ENCODE measurements around the gene VWF.

Gene VWF

DNA sequence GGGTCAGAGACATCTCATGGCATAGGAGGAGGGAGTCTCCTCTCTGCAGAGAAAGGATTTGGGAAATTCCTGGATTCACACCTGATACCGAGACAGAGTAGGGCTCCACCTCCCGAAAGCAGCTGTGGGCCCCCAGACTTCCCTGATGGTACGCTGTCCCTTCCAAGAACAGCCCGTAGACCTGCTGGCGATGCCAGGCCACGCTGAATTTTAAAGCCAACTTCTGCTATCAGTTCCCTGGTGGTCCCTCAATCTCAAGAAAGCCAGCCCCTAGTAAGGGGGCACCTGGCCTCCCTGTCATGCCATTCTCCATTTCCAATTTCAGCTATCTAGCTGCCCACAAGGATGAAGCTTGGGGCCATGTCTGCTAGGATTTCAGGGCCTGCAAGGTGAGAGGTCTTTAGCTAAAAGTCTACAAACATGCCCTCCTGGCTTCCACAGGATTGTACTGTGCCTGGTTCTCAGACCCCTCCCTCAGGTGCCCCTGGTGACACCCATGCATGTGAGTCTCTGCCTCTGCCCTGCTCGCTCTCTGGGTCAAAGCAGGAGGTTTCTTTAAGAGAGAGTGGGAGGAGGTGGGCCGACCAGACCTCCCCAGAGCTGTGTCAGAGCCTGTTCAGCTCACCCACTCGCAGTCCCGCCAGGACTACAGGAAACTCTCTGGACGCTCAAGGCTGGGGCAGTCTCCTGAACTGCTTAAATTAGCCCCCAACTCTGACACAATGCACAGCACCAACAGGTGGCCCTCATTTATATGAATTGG is 209.9 kb downstream of the VWF start:
- no peak for DNase-seq
- in situ Hi-C loops (cut with HindIII; ENCODE audit: low pct_ligation_motif_present, low pct_unique_long_range_greater_than_20kb, low sequenced_read_pairs): no loop called here

DNA sequence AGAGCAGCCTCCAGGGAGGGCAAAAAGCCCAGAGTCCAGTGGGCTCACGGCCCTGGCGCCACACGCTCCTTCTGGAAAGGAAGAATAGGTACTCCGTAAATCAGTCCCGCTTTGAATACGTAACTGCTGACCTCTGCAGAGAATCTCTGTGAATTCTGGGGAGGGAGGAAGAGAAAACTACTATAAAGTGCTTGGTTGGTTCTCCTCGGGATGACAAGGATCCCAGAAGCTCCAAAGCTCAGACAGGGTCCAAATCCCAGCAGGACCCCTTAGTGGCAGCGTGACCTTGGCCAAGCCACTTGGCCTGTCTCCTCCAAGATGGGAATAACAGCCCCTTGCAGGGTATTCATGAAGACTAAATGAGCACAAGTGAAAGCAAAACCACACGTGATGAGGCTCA is 211.1 kb downstream of the VWF start:
- no peak for DNase-seq
- in situ Hi-C loops (cut with HindIII; ENCODE audit: low pct_ligation_motif_present, low pct_unique_long_range_greater_than_20kb, low sequenced_read_pairs): no loop called here

DNA sequence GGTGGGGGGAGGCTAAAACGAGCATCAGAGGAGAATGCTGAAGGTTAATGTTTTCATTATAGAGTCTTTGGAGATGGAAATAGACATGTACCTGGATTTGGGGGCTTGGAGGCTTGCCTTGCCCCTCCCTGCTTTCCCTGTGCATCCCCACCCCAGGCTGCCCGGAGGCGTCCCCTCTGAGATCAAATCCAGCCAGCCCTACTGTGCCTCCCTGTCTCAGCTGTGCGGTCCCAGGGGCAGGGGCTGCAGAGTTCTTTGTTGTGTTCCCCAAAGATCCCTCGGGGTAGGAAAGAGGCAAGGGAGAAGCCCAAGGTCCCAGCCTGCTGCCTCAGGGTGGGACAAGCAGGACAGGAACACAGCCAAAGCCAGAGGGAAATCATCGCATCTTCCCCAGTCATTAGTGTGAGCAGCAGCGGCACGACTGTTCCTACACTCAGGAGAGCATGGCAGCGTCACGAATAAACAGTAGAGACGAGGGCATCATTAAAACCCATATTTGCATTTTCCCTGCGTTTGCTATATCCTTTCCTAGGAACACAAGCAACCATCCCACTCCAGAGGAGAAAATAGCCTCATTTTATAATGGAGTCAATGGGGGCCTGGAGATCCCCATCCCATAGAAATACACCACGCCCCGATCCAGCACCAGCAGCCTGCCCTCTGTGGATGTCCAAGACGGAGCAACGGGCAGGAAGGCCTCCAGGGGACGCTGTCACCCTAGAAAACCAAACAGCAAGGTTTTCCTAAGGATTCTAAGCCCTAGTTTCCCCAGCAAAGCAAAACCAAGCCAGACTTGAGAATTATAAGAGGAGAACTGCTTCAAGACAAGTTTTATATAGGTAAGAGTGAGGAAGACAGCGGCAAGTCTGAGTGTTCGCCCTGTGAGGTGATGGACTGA is 211.8 kb downstream of the VWF start:
- in situ Hi-C loops (cut with HindIII; ENCODE audit: low pct_ligation_motif_present, low pct_unique_long_range_greater_than_20kb, low sequenced_read_pairs): no loop called here
- peak; percentile 33 for DNase-seq

DNA sequence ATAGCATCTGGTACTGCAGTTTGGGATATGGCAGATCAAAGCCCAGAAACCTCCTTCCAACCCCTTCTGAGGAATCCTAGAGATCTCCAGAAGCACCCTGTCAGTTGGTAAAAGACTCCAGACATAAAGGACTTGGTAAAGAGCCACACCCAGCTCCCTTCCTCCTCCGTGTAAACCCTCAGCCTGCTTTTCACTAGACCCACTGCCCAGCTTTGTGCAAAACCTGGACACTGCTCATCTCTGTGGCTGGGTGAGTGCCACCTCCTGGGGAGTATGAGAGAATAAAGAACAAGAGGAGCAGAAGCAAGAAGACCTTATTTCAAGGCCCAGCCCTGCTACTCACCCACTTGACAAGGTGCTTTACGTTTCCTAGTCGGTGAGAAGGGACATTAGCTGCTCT is 212.5 kb downstream of the VWF start:
- no peak for DNase-seq
- in situ Hi-C loops (cut with HindIII; ENCODE audit: low pct_ligation_motif_present, low pct_unique_long_range_greater_than_20kb, low sequenced_read_pairs): no loop called here

DNA sequence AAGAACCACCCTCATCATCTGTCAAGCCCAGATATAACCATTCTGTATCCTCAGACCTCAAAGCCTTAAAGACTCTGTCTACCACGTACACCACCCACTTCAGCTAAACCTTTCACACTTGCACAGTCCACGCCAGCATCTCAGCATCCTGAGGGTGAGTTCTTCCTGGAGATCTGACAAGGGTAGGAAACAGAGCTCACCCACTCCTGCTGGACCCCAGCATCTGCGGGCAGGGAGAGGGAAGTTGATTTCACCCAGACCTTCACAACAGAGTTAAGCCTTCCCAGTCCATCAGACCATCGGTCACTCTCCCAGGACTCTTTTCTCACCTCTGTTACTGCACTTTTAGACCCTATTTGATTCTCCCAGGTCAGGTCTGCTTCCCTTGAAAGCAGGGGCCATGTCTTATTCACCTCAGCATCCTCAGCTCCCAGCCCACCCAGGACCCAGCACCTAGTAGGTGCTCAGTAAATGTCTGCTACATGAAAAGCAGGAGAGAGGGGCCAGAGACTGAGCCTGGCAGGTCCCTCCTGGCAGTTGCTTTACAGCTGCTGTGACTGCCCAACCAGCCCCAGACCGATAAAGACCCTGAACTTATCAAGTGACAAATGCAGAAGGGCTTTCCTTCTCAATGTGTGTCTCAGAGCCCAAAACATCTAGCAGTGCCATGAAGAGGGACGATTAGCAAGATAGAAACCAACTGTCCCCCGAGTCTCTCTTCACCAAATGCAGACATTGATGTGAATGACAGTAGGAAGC is 213.5 kb downstream of the VWF start:
- no peak for DNase-seq
- in situ Hi-C loops (cut with HindIII; ENCODE audit: low pct_ligation_motif_present, low pct_unique_long_range_greater_than_20kb, low sequenced_read_pairs): no loop called here

DNA sequence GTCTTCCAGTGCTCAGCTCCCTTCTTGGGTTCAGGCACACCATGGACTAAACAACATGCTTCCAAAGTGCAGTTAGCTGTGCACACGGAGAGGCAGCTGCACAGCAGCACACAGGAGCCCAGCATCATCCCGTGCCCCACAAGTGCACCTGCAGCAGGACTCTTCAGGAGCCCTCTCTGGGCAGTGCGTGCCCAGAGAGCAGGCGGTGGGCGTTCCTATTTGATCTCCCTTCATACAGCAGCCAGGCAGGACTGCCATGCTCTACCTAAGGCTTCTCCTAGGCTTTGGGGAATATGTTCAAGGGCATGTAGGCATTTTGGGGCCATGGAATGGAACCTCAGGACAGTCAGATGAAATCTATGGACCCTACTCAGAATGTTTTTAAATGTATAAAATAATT is 214.9 kb downstream of the VWF start:
- in situ Hi-C loops (cut with HindIII; ENCODE audit: low pct_ligation_motif_present, low pct_unique_long_range_greater_than_20kb, low sequenced_read_pairs): no loop called here
- DNase-seq: no peak

DNA sequence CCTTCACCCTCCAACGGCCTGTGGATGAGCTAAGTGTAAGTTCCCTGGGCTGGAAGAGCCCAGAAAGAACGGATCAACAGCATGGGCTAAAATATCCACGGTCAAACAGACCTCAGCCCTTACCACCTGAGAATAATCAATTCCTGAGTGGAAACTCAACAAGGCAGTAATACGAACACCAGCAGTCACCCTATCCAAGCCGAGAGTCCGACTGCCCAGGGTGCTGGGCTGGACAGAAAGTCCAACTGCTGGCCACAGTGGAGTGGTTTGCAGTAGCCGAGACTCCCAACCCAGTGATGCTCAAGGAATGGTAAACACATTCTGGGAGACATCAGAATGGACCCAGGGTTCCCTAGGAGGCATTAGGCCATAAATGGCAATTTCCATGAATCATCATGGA is 216.2 kb downstream of the VWF start:
- DNase-seq: no peak
- in situ Hi-C loops (cut with HindIII; ENCODE audit: low pct_ligation_motif_present, low pct_unique_long_range_greater_than_20kb, low sequenced_read_pairs): no loop called here

DNA sequence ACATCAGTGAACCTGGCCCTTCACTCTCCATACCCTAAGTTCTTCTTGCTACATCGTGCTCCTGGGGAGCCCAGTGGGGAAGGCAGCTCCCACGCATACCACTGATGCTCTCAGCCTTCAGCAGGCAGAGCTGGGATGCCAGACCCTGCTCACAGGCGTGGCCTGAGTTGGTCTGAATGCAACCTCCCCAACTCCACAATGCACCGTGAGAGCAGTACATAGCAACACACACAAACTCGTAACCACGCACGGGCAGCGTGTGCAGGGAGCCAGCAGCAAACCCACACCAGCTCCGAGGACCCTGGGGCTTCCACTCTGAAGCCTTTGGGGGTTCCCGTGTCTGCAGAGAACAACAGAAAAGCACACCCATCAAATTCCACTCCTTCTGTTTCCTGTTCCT is 216.7 kb downstream of the VWF start:
- in situ Hi-C loops (cut with HindIII; ENCODE audit: low pct_ligation_motif_present, low pct_unique_long_range_greater_than_20kb, low sequenced_read_pairs): no loop called here
- DNase-seq: no peak

DNA sequence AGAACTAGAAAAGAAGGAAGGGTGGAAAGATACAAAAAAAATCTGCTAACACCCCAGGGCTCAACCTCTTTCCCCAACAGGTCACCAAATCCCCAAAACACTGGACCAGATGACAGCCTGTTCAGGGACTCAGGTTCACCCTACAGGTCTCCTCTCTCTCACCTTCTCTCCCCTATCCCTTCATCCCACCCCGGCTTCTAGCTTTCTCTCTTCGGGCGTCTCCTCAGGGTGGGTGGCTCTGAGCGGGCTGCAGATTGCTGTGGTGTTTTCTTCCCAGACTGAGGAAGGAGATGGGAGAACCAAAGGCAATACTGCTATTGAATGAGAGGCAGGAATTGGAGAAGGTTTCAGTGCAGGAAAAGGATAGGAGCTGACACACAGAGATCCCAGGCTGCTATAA is 218.7 kb downstream of the VWF start:
- in situ Hi-C loops (cut with HindIII; ENCODE audit: low pct_ligation_motif_present, low pct_unique_long_range_greater_than_20kb, low sequenced_read_pairs): no loop called here
- DNase-seq: no peak

DNA sequence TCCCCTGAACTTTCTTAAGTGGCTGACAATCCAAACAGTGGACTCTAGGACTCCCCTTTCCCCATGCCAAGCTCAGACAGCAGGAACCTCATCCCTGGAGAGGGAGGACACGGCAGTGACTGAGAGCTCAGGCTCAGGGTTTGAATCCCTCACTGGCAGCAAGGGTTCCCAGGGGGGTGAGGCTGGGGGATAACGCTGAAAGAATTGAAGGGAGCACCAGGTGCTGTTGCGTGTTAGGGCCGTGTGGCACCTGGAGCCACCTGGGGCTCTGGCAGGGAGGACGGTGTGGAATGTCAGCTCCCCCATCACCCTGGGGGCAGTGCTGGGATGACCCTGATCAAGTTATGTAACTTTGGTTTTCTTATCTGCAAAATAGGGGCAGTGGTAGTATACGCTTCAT is 219.5 kb downstream of the VWF start:
- in situ Hi-C loops (cut with HindIII; ENCODE audit: low pct_ligation_motif_present, low pct_unique_long_range_greater_than_20kb, low sequenced_read_pairs): no loop called here
- no peak for DNase-seq

DNA sequence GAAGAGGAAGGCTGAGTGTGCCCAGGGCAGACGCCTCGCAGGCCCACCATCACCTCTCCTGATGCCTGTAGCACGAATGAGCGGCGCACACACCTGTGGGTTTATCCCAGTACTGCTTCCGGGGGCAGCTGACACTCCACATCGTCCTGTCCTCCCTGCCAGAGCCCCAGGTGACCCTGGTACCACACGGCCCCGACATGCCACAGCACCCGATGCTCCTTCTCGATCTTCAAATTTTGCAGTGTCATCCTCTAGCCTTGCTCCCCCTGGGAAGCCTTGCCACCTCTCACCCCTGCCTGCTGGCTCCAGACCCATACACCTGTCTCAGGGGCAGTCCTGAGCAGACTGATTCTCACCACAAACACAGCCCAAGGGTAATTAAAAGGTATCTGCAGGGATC is 220.0 kb downstream of the VWF start:
- DNase-seq: no peak
- in situ Hi-C loops (cut with HindIII; ENCODE audit: low pct_ligation_motif_present, low pct_unique_long_range_greater_than_20kb, low sequenced_read_pairs): no loop called here

DNA sequence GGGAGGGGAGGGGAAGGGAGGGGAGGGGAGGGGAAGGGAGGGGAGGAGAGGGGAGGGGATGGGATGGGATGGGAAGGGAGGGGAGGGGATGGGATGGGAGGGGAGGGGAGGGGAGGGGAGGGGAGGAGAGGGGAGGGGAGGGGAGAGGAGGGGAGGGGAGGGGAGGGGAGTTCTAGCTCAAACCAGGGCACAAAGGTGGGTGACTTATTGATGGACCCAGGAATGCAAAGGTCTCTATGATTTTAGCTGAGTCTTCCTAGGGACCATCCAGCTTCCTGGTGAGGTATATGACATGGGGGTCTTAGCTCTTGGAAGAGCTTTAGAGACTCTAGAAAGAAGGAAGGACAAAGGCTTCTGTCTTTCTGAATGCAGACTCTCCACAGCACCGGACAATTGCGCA is 221.7 kb downstream of the VWF start:
- in situ Hi-C loops (cut with HindIII; ENCODE audit: low pct_ligation_motif_present, low pct_unique_long_range_greater_than_20kb, low sequenced_read_pairs): no loop called here

DNA sequence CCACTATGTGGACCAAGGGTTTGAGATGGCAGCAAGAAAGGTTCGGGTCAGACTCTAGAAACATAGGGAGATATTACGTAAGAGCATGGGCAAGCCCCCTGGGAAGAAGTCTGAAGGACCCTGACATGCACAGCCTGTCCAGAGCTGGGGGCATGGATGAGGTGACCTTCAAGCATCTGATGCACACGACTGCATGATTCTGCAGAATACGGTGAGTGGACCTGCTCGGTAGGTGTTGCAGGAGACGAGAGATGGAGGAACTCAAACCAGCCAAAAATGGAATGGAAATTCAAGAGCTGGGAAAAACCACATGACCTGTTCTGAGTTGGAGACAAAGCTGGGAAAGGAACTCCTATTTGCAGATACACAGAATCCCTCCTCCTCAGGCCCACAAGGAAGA is 223.1 kb downstream of the VWF start:
- in situ Hi-C loops (cut with HindIII; ENCODE audit: low pct_ligation_motif_present, low pct_unique_long_range_greater_than_20kb, low sequenced_read_pairs): no loop called here
- no peak for DNase-seq

More for the DNA sequence above, 221.7 kb downstream of the VWF start:
- DNase-seq: no peak

DNA sequence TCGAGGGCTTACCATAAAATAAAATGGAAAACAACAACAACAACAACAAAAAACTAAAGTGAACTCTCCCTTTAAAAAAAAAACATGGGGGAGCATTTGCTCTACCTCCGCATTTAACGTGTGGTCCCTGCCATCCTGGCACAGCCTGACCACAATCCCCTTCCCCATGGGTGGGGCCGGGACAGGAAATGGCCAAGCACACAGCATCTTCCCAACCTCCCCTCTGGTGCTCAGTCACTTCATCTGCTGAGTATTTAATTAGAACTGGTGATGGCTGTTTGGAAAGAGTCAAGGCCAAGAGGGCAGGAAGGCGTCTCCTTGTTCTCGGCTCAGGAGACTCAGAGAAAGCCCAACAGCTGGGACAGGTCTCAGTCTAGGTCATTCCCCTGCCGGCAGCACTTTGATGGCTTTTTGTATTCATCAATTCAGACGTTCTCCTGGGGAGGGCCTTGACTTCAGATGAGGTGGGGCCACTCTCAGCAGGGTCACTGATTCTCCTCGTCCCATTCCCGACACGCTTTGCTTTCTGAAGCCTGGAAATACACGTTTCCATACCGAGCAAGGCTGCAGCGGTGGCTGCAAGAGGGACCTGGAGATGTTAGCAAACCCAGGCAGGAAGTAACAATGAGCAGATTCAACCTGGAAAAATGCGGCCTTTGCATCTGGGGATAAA is 223.8 kb downstream of the VWF start:
- no peak for DNase-seq
- in situ Hi-C loops (cut with HindIII; ENCODE audit: low pct_ligation_motif_present, low pct_unique_long_range_greater_than_20kb, low sequenced_read_pairs): no loop called here

DNA sequence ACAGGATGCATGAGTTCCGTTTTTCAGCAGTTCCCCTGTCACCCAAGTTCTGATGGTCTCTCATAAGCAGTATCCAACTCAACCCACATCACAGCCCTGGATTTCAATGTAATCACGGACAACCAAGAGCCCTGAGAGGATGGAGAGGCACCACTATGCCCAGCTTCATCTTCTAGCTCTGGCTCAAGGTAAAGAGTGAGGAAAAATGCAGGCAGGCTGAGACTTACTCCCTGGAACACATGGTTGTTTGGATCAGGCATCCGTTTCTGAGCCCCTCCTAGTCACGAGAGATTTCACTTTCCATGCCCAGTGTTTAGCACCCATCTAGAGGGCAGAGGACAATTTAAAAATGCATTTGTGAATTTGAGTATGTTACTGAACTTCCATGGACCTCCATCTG is 224.4 kb downstream of the VWF start:
- in situ Hi-C loops (cut with HindIII; ENCODE audit: low pct_ligation_motif_present, low pct_unique_long_range_greater_than_20kb, low sequenced_read_pairs): no loop called here
- DNase-seq: no peak

DNA sequence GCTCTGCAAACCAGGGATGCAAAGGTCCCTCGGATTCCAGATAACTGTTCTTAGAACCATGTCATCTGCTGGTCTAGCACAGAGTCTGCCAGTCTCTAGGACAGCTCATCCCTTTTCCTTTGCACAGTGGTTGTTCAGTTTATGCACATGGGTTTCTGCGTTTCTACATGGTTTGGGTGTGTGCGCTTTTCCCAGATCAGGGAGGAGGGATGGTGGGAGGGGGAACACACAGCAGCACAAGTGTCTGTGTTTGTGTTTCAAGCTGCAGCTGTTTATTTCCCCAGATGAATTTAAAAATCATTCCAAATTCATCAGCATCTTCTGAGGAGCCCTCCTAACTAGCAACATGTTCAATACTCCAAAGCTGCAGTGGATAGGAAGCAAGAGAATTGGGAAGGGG is 224.8 kb downstream of the VWF start:
- in situ Hi-C loops (cut with HindIII; ENCODE audit: low pct_ligation_motif_present, low pct_unique_long_range_greater_than_20kb, low sequenced_read_pairs): no loop called here

DNA sequence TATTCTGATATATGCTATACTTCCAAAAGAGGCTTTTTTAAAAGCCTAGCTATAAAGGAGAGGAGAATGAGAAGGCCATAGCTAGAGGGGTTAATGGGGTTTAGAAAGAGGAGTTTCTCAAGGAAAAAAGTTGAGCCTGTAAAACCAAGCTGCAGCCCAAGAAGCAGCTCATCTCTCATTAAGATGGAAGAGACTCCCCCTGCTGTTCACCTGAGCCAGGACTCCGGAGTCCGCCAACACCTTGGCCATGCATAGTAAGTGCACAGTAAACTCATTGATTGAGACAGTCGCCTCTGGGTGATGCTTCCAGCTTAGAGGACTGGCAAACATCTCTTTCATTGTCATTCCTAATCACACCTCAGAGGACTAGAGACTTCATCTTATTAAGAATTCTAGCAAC is 225.6 kb downstream of the VWF start:
- peak; percentile 9 for DNase-seq
- in situ Hi-C loops (cut with HindIII; ENCODE audit: low pct_ligation_motif_present, low pct_unique_long_range_greater_than_20kb, low sequenced_read_pairs): no loop called here

More for the DNA sequence above, 224.8 kb downstream of the VWF start:
- no peak for DNase-seq

Measured in ACHN (cell line).